ENCODE data around the gene FOXP1.

Gene FOXP1

DNA sequence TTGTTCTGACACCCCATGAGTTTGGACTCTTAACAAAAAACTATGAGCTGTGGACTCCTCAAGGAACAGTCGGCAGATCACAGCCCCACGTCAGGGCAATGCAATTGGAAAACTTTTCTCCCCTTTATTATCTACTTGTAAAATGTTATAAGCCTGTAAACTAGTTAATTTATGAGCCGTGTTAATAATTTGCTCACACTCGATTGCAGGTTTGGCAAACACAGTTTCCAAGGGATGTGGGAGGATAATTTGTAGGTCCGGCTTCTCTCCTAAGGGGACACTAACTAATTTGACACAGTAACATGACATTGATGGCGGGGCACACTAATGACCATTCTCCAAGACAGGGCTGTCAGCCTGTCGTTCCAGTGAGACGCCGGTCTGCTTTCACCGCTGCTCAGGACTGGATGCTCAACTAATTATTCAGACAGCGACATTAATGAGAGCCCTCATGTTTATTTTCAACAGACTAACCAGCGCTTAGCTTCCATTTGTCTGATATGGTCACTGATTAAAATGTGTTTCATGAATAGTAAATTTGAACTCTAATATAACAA lies 222.1 kb downstream of the FOXP1 start:
- ATAC-seq, result no peak
- TF ChIP-seq ZNF70 (CRISPR knock-in tag; IDR thresholded peaks at IDR 0.05) (no peak), CSDC2 (CRISPR knock-in tag; IDR thresholded peaks at IDR 0.05) (no peak), ZFP30 (CRISPR knock-in tag; IDR thresholded peaks at IDR 0.05) (no peak), TCF4 (CRISPR knock-in tag; IDR thresholded peaks at IDR 0.05; ENCODE audit: borderline replicate concordance) (no peak), ESRRG (CRISPR knock-in tag; IDR thresholded peaks at IDR 0.05) (no peak), ZFP3 (CRISPR knock-in tag; IDR thresholded peaks at IDR 0.05) (no peak), POU6F1 (CRISPR knock-in tag; IDR thresholded peaks at IDR 0.05; ENCODE audit: borderline replicate concordance, low read depth) (no peak), CREB5 (CRISPR knock-in tag; IDR thresholded peaks at IDR 0.05; ENCODE audit: low read depth) (no peak), OSR1 (CRISPR knock-in tag; IDR thresholded peaks at IDR 0.05) (no peak), ARNTL (CRISPR knock-in tag; IDR thresholded peaks at IDR 0.05; ENCODE audit: borderline replicate concordance, low read depth) (no peak), ISL1 (CRISPR knock-in tag; IDR thresholded peaks at IDR 0.05) (no peak), BACH2 (CRISPR knock-in tag; IDR thresholded peaks at IDR 0.05; ENCODE audit: borderline replicate concordance) (no peak)
- TF ChIP-seq, protein P1, sequence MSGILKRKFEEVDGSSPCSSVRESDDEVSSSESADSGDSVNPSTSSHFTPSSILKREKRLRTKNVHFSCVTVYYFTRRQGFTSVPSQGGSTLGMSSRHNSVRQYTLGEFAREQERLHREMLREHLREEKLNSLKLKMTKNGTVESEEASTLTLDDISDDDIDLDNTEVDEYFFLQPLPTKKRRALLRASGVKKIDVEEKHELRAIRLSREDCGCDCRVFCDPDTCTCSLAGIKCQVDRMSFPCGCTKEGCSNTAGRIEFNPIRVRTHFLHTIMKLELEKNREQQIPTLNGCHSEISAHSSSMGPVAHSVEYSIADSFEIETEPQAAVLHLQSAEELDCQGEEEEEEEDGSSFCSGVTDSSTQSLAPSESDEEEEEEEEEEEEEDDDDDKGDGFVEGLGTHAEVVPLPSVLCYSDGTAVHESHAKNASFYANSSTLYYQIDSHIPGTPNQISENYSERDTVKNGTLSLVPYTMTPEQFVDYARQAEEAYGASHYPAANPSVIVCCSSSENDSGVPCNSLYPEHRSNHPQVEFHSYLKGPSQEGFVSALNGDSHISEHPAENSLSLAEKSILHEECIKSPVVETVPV (CRISPR knock-in tag; IDR thresholded peaks at IDR 0.05), result no peak

GRCh38 chr3:71360764-71361163 lies 222.8 kb downstream of the FOXP1 start:
- ATAC-seq, result no peak
- TF ChIP-seq, protein P1 (CRISPR knock-in tag; IDR thresholded peaks at IDR 0.05), result no peak
- TF ChIP-seq OSR1 (CRISPR knock-in tag; IDR thresholded peaks at IDR 0.05), result no peak
- TF ChIP-seq ZFP3 (CRISPR knock-in tag; IDR thresholded peaks at IDR 0.05), result no peak
- TF ChIP-seq SNAI2 (CRISPR knock-in tag; IDR thresholded peaks at IDR 0.05), result no peak
- TF ChIP-seq CSDC2 (CRISPR knock-in tag; IDR thresholded peaks at IDR 0.05), result no peak
- TF ChIP-seq POU6F1 (CRISPR knock-in tag; IDR thresholded peaks at IDR 0.05; ENCODE audit: borderline replicate concordance, low read depth), result no peak
- TF ChIP-seq TCF4 (CRISPR knock-in tag; IDR thresholded peaks at IDR 0.05; ENCODE audit: borderline replicate concordance), result no peak
- TF ChIP-seq ESRRG (CRISPR knock-in tag; IDR thresholded peaks at IDR 0.05), result no peak
- TF ChIP-seq BACH2 (CRISPR knock-in tag; IDR thresholded peaks at IDR 0.05; ENCODE audit: borderline replicate concordance), result no peak

GRCh38 chr3:71360180-71360579 lies 223.3 kb downstream of the FOXP1 start:
- ATAC-seq, result no peak

More at GRCh38 chr3:71360180-71360579, 223.3 kb downstream of the FOXP1 start:
- TF ChIP-seq PPARA (CRISPR knock-in tag; IDR thresholded peaks at IDR 0.05; ENCODE audit: borderline replicate concordance), result no peak
- no peak for TF ChIP-seq GLIS3 (CRISPR knock-in tag; IDR thresholded peaks at IDR 0.05)
- TF ChIP-seq, protein P2, sequence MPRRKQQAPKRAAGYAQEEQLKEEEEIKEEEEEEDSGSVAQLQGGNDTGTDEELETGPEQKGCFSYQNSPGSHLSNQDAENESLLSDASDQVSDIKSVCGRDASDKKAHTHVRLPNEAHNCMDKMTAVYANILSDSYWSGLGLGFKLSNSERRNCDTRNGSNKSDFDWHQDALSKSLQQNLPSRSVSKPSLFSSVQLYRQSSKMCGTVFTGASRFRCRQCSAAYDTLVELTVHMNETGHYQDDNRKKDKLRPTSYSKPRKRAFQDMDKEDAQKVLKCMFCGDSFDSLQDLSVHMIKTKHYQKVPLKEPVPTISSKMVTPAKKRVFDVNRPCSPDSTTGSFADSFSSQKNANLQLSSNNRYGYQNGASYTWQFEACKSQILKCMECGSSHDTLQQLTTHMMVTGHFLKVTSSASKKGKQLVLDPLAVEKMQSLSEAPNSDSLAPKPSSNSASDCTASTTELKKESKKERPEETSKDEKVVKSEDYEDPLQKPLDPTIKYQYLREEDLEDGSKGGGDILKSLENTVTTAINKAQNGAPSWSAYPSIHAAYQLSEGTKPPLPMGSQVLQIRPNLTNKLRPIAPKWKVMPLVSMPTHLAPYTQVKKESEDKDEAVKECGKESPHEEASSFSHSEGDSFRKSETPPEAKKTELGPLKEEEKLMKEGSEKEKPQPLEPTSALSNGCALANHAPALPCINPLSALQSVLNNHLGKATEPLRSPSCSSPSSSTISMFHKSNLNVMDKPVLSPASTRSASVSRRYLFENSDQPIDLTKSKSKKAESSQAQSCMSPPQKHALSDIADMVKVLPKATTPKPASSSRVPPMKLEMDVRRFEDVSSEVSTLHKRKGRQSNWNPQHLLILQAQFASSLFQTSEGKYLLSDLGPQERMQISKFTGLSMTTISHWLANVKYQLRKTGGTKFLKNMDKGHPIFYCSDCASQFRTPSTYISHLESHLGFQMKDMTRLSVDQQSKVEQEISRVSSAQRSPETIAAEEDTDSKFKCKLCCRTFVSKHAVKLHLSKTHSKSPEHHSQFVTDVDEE (CRISPR knock-in tag; IDR thresholded peaks at IDR 0.05), result no peak
- TF ChIP-seq ZNF70 (CRISPR knock-in tag; IDR thresholded peaks at IDR 0.05), result no peak
- TF ChIP-seq POU6F1 (CRISPR knock-in tag; IDR thresholded peaks at IDR 0.05; ENCODE audit: borderline replicate concordance, low read depth), result no peak
- TF ChIP-seq CSDC2 (CRISPR knock-in tag; IDR thresholded peaks at IDR 0.05), result no peak
- no peak for TF ChIP-seq RARB (CRISPR knock-in tag; IDR thresholded peaks at IDR 0.05)
- TF ChIP-seq BACH2 (CRISPR knock-in tag; IDR thresholded peaks at IDR 0.05; ENCODE audit: borderline replicate concordance), result no peak
- TF ChIP-seq ZNF8 (CRISPR knock-in tag; IDR thresholded peaks at IDR 0.05), result no peak
- TF ChIP-seq CREB5 (CRISPR knock-in tag; IDR thresholded peaks at IDR 0.05; ENCODE audit: low read depth), result no peak
- no peak for TF ChIP-seq ZFP3 (CRISPR knock-in tag; IDR thresholded peaks at IDR 0.05)
- no peak for TF ChIP-seq OSR1 (CRISPR knock-in tag; IDR thresholded peaks at IDR 0.05)
- TF ChIP-seq SNAI2 (CRISPR knock-in tag; IDR thresholded peaks at IDR 0.05), result no peak
- no peak for TF ChIP-seq ESRRG (CRISPR knock-in tag; IDR thresholded peaks at IDR 0.05)
- no peak for TF ChIP-seq ARNTL (CRISPR knock-in tag; IDR thresholded peaks at IDR 0.05; ENCODE audit: borderline replicate concordance, low read depth)
- no peak for TF ChIP-seq ZNF565 (CRISPR knock-in tag; conservative IDR thresholded peaks at IDR 0.05; ENCODE audit: low read depth)

Measured in SK-N-SH treated with all-trans-retinoic acid at 6 μM for 48 hours (cell line).